HG03354 (cell line): ENCODE results near the gene LRRC27.

Experiments used
- ATAC-seq: cut with Tn5 transposase; IDR thresholded peaks from one replicate; pipeline ENCODE4 v1.9.1; 2021; ENCODE audit warnings: mild to moderate bottlenecking; ENCODE audit not compliant: unreplicated experiment, poor library complexity, severe bottlenecking

LRRC27 gene

DNA sequence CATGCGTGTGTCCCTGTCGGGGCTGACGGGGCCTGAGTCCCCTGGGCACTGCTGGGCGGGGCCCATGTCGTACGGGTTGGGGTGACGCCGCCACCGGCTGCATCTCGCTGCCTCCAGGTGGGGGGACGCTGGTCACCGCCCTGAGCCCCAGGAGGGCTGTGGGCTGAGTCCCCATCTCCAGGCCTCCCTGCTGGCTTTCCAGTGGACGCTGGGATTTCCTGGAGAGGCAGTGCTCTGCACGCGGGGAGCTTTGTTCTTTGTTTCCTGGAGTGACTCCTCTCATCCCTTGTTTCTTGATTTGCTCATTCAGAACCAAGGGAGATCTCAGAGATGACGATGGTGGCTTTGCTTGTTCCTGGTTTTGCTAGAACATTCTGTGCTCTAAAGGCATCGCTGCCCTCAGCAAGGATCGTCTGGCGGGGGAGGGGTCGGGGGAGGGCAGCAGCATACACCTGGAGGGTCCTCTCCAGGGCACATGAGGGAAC is 86.0 kb downstream of the LRRC27 start:
- no peak for ATAC-seq

DNA sequence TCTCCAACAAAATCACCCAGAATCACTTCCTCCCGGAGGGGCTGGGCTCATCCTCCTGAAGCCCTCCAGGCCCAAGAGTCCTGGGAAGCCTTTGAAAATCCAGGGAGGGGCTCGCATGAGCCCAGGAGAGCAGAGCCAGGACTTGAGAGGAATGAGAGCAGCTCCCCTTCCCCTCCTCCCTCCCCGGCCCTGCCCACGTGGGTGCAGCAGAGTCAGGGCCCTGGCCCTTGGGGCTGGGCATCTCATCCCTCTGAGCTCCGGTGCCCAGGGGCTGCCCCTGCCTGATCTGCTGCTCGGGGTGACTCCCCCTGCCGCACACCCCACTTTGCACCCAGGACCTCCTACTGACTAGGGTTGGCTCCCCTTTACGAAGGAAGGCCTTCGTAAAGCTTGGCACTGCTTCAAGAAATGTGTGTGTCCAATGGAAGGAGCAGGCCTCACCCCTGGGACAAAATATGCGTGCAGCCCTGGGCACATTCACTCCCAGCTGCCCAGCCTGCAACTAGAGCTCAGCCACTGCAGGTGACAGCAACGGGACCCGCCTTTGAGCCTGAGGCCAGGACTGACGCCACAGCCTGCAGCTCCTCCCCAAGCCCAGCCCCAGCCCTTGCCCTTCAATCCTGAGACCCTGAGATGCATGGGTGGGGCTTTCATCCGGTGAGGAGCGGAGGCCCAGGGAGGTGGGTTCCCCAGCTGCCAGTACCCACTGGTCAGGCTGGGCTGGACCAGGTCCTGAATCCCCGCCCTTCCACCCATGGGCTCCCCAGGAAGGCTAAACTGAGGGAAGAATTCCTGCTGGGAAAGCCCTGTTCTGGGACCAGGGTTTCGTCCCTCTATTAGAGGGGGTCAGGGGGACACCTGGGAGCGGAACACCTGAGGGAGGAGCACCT is 86.8 kb downstream of the LRRC27 start:
- ATAC-seq, result no peak

GRCh38 chr10:132419538-132420468 is 87.8 kb downstream of the LRRC27 start:
- ATAC-seq, result no peak

DNA sequence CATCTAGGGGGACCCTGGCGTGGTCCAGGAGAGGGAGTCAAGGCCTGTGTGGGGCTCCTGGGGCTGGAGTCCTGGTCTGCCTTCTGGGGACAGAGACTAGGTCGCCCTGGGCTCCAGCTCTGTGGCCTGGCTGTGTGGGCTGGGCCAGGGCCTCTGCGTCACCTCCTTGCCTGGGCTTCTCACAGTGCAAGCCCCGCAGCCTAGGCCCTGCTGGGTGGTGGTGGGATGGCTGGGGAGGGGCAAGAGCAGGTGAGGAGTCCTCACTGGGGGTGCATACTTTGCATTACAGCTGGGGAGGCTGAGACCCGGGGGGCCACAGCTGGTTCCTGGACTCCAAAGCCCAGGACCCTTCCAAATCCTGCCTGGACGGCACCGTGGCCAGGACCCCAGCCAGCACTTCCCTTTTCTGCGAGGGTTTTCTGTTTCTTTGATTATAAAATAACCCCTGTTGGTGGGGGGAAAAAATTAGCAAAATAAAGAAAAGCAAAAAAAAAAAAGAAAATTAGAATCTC is 88.5 kb downstream of the LRRC27 start:
- ATAC-seq, result no peak

DNA sequence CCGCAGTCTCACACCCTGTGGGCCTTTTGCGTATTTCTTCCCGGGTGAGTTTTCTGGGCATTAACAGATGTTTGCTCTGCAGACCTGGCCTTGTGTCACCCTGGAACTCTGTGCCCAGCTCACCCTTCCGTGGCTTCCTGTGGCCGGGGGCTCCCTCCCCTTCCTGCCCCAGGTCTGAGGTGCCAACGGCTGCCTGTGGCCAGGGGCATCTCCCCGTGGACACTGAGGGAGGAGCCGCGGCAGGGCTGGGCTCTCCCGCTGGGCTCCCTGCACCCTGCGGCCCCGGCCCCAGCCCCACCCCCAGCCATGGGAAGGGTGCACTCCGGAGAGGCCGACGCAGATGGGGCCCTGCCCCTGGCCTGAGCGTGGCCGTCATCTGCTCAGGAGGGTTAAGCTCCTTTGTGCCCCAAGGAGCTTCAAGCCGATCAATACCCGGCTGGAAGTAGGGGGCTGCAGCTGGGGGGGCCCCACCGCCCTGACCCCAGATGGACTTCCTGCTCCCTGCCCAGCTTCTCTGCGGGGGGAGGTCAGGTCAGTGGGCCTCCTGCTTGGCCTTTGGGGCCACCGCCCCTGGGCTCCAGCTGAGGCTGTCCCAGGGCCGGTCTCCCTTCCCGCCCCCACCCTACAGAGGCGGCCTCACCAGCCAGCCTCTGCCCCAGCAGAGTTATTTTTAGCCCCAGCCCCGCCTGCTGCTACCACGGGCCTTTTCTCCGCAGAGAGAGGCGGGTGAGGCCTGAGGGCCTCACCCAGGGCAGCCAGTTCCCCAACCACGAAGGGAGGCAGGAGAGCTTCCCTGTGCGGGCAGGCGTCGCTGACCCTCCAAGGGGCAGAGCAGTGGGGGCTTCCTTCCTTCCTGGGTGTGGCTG is 89.2 kb downstream of the LRRC27 start:
- peak; percentile 42 for ATAC-seq

- ATAC-seq, result peak; percentile 56
Observed at GRCh38 chr10:132421847-132422751, 90.1 kb downstream of the LRRC27 start.

DNA sequence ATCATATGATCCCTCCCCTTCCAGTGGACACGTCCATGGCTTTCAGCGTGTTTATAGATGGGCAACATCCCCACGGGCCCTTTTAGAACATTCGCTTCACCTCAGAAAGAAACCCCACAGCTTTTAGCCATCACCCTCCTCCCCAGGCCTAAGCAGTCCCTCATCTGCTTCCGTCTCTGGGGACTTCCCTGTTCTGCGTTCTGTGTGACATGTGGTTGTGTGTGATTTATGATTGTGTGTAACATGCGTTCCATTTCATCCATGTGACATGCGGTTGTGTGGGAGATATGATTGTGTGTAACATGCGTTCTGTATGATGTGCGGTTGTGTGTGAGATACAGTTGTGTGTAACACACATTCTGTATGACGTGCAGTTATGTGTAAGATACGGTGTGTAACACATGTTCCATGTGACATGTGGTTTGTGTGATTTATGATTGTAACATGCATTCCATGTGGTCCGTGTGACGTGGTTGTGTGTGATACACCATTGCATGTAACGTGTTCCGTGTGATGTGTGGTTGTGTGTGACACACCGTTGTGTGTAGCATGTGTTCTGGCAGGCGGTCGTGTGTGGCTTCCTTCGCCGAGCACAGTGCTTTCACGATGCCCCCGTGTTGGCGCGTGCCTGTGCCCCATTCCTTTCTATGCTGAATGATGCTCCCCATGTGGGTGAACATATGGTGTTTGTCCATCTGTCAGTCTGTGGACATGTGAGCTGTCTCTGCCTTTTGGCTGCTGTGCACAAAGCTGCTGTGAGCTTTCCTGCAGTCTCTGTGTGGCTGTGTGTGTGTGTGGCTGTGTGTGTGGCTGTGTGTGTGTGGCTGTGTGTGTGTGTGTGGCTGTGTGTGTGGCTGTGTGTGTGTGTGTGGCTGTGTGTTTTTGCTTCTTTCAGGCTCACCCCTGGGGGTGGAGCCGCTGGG is 91.2 kb downstream of the LRRC27 start:
- peak; percentile 47 for ATAC-seq

GRCh38 chr10:132423966-132424861 is 92.2 kb downstream of the LRRC27 start:
- no peak for ATAC-seq

DNA sequence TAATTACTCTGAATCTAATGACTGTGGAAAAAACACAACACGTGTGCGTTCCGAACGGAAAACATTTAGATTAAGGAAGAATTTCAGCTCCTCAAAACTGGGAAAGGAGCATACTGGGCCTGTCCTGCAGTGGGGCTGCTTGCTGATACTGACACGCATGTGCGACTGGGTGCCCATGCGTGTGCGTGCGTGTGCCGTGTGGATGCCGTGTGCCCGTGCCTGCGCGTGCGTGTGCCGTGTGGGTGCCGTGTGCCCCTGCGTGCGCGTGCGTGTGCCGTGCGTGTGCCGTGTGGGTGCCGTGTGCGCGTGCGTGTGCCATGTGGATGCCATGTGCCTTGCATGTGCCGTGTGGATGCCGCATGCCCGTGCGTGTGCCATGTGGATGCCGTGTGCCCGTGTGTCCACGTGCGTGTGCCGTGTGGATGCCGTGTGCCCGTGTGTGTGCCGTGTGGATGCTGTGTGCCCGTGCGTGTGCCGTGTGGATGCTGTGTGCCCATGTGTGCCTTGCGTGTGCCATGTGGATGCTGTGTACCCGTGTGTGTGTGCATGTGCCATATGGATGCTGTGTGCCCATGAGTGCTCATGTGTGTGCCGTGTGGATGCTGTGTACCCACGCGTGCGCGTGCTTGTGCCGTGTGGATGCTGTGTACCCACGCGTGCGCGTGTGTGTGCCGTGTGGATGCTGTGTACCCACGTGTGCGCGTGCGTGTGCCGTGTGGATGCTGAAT is 93.2 kb downstream of the LRRC27 start:
- ATAC-seq, result no peak

- no peak for ATAC-seq
Observed at GRCh38 chr10:132425757-132426155, 93.8 kb downstream of the LRRC27 start.

GRCh38 chr10:132427006-132427771 is 95.2 kb downstream of the LRRC27 start:
- no peak for ATAC-seq

- ATAC-seq, result no peak
Observed at GRCh38 chr10:132427939-132428367, 96.0 kb downstream of the LRRC27 start.

- ATAC-seq, result no peak
Observed at GRCh38 chr10:132428486-132428995, 96.5 kb downstream of the LRRC27 start.
